ENCODE measurements around the gene NFKBIL1.
A peak's percentile ranks its signal among the peaks of the same experiment; 100 is the strongest.
"Not testable (repeated sequence)": the region's sequence is repeated elsewhere in the genome, so short reads cannot be mapped to it uniquely, and the experiment has no call there.

The NFKBIL1 gene

DNA sequence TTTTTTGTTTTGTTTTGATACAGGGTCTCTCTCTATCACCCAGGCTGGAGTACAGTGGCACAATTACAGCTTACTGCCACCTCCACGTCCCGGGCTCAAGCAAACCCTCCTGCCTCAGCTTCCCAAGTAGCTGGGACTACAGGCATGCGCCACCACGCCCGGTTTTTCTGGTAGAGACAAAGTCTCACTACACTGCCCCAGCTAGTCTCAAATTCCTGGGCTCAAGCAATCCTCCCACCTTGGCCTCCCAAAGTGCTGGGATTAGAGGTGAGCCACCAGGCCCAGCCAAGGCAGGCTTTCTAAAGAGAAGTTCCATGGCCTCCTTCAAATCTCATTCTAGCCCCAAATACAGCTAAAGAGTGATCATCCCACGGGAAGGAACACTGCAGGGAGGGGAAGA, 13.4 kb upstream of the NFKBIL1 start:
- no peak for DNase-seq (ENCODE audit: low spot score)

GRCh38 chr6:31534521-31535040, 12.8 kb upstream of the NFKBIL1 start:
- FAIRE-seq (no peak), DNase-seq (ENCODE audit: low spot score) (no peak)

More for the DNA sequence above, 13.4 kb upstream of the NFKBIL1 start:
- no peak for FAIRE-seq

GRCh38 chr6:31535538-31536324, 11.7 kb upstream of the NFKBIL1 start:
- no peak for DNase-seq (ENCODE audit: low spot score)
- no peak for FAIRE-seq

DNA sequence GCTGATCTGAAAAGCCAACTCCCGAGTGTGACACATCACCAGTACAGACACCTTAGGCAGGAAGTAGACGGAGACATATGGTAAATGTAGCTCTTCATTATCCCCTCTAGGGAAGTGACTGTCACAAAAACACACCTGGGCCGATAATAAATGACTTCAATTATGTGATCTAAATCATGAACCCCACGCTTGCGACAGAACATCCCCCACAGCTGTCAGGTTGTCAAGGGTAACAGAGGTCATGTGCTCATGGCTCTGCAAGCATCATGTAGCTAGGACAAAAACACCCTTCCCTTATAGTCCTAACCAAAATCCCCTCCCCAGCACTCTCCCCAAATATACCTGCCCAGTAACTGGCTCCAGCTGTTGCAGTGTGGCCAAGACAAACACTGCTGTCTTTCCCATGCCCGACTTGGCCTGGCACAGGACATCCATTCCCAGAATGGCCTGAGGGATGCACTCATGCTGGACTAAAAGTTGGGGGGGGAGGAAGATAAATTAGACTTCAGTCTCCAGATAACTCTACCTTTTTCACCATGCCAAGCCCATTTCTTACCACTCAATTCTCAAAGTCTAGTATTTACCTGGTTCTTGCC, 8.5 kb upstream of the NFKBIL1 start:
- no peak for DNase-seq (ENCODE audit: low spot score)

GRCh38 chr6:31540640-31541039, 6.8 kb upstream of the NFKBIL1 start:
- DNase-seq (ENCODE audit: low spot score) (no peak), FAIRE-seq (no peak)

More for the DNA sequence above, 8.5 kb upstream of the NFKBIL1 start:
- no peak for FAIRE-seq

GRCh38 chr6:31541059-31541657, 6.2 kb upstream of the NFKBIL1 start:
- FAIRE-seq: no peak
- DNase-seq (ENCODE audit: low spot score): no peak

- DNase-seq (ENCODE audit: low spot score) (peak; percentile 97), FAIRE-seq (no peak)
These were observed 5.5 kb upstream of the NFKBIL1 start, which contains the start of gene DDX39B for GRCh38 chr6:31541658-31542521. Gene DDX39B, minus strand, starts transcription at chr6:31542003. Its CDS starts 1,471 bp downstream, at chr6:31540532.

- no peak for DNase-seq (ENCODE audit: low spot score)
- no peak for FAIRE-seq
These were observed 3.8 kb upstream of the NFKBIL1 start for GRCh38 chr6:31543639-31544038.

DNA sequence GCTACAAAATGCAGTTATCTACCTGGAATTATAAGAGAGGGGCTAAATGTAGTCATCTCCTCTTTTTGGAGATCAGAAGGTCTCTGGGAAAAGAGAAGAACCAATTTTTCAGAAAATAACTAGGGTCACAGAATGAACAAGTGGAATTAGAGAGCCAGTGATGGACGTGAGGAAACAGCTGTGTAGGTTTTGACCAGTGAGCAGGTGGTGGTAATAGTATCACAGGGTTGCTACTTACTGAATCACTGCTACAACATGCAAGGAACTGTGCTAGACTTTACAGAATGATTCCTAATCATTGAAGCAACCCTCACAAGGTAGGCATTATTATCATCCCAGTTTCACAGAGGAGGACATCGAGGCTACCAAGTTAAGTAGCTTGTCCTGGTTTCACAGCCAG, 2.7 kb upstream of the NFKBIL1 start:
- FAIRE-seq: no peak
- DNase-seq (ENCODE audit: low spot score): no peak

- no peak for FAIRE-seq
- no peak for DNase-seq (ENCODE audit: low spot score)
These were observed 2.1 kb upstream of the NFKBIL1 start for GRCh38 chr6:31545291-31545690.

DNA sequence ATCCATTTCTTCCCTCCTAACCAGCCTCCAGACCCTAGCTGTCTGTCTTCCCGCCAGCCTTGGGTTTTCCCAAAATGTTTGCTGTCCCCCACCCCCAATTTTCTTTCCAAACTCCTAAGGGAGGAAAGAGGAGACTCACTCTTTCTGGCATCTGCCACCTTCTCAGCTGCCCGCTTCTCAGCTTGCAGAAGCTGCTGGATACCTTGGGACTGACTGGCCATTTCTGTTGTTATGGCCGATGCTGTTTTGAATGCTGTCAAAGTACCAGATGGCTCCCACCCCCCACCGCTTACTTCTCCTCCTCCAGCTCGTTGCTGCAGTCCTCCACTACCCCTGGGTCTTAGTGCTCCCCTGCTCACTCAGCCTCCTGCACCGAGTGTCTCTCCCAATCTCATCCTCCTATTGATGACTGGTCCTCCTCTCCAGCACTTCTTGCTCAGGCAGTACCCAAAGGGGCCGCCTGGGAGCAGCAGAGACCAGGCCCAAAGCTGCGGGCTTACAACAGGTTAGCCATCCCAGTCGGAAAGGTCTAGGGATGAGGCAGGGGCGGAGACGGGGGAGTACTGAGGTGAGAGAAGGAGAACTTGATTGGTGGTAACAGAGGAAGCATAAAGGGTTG, 960 bp upstream of the NFKBIL1 start, which contains the start of gene ATP6V1G2:
Gene ATP6V1G2 (minus strand): TSS at position 270 of the 619 bp plus-strand sequence. CDS start 49 bp downstream, at position 221.
- FAIRE-seq: no peak
- peak; percentile 84 for DNase-seq (ENCODE audit: low spot score)

- DNase-seq (ENCODE audit: low spot score) (no peak), FAIRE-seq (no peak)
These were observed 527 bp downstream of the NFKBIL1 start for GRCh38 chr6:31547727-31548543.

DNA sequence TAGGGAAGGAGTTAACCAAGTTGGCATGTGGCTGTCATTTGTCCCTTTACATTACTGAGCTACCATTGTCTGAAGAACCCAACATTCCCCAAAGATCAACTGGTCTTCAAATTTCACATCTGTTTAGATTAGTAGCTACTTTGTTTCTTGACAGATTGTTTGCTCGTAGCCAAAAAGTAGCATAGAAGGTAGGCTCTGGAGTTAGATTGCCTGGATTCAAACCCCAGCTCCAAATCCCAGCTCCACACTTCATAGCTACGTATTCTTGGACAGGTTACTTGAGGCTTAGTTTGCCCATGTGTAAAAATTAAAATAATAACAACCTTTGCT, 1.1 kb downstream of the NFKBIL1 start:
- FAIRE-seq (no peak), DNase-seq (ENCODE audit: low spot score) (no peak)

- DNase-seq (ENCODE audit: low spot score); FAIRE-seq: not testable (repeated sequence)
These were observed 4.0 kb downstream of the NFKBIL1 start for GRCh38 chr6:31551371-31551770.

DNA sequence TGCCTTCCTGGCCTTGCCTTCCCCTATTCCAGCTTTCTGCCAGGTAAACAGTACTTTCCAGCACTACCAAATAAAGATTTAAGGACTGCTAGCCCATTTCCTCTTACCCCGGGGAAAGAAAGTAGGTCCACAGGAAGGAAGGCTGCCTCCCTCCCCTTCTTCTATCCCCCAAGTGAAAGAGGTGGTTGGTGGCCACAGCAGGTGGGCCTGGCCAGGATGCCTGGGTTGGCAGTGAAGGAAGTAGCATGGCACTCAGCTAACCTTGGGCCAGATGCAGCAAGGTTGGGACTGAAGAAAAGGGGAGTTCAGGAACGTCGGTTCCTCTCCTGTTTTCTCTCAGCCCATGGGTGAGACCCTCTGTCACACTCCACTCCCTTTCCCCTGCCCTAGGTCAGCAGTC, 8.9 kb downstream of the NFKBIL1 start:
- FAIRE-seq: no peak
- no peak for DNase-seq (ENCODE audit: low spot score)

- no peak for FAIRE-seq
These were observed 10.3 kb downstream of the NFKBIL1 start for GRCh38 chr6:31557443-31558317.

DNA sequence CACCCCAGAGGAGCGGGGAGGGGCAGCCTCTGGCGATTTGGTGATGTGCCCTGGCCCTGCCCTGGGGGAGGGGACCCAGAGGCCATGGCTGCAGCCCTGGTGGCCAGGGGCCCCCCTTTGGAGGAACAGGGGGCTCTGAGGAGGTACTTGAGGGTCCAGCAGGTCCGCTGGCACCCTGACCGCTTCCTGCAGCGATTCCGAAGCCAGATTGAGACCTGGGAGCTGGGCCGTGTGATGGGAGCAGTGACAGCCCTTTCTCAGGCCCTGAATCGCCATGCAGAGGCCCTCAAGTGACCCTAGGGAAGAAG, 10.9 kb downstream of the NFKBIL1 start:
- FAIRE-seq (no peak), DNase-seq (ENCODE audit: low spot score) (no peak)

More at GRCh38 chr6:31557443-31558317, 10.3 kb downstream of the NFKBIL1 start:
- DNase-seq (ENCODE audit: low spot score): no peak

- no peak for DNase-seq (ENCODE audit: low spot score)
- FAIRE-seq: no peak
These were observed 11.5 kb downstream of the NFKBIL1 start for GRCh38 chr6:31558631-31559500.

All from urothelium cell line (cell line).